SK-N-SH (cell line): ENCODE measurements around the gene ERH. TPM values are rescaled to one million over a fixed set of nuclear protein-coding genes. Genes with fewer than 3 reads are reported as not detected.

Experiments used
- CTCF ChIA-PET: fragments of 300-600, 350-600 bp; formaldehyde crosslinking; extraction: SDS; loops from one replicate; lab custom pipeline; 2021; lab: Yijun Ruan, JAX
- POLR2A ChIA-PET: fragments of 350-600 bp; sonication (Branson Sonifier 250); formaldehyde crosslinking; extraction: SDS; loops from one replicate; lab custom pipeline; 2020; ENCODE audit warnings: antibody characterized with exemption, inconsistent platforms; lab: Yijun Ruan, JAX
- DNase-seq: peaks from one replicate; pipeline ENCODE4 v3.0.0; 2012
- H2AFZ ChIP-seq: fragments of 200-600 bp; sonication (generic); 2 replicates; pipeline ENCODE4 v1.8.1; 2016; ENCODE audit warnings: antibody characterized with exemption, mild to moderate bottlenecking, low read depth
- H3F3A ChIP-seq: fragments of 200-600 bp; sonication (generic); replicated peaks from 2 replicates; pipeline ENCODE3; 2016; ENCODE audit warnings: antibody characterized with exemption, mild to moderate bottlenecking; ENCODE audit not compliant: insufficient read depth
- H3K27ac ChIP-seq, 2 experiments: fragments of 200-500 bp in 1 of 2; fragments of 200-600 bp in 1 of 2; sonication (Bioruptor generic) in 1 of 2; sonication (generic), shearing (Covaris generic) in 1 of 2; 2 replicates each; pipeline versions ENCODE4 v1.5.1 to v1.6.1; 2014 to 2016; ENCODE audit warnings: low read depth in 2 of 2, inconsistent platforms in 1 of 2, low read length in 1 of 2, mild to moderate bottlenecking in 1 of 2, mixed read lengths in 1 of 2
- H3K27me3 ChIP-seq: fragments of 200-600 bp; sonication (generic), shearing (Covaris generic); 2 replicates; pipeline ENCODE4 v1.6.1; 2016; ENCODE audit warnings: mixed run types; ENCODE audit not compliant: insufficient read depth
- H3K36me3 ChIP-seq, 2 experiments: fragments of 200-500 bp in 1 of 2; fragments of 200-600 bp in 1 of 2; sonication (Bioruptor generic) in 1 of 2; sonication (generic) in 1 of 2; replicated peaks in 1 of 2; 2 replicates each; pipeline versions ENCODE3 to v1.5.1; 2014 to 2016; ENCODE audit warnings: low read length in 1 of 2, mild to moderate bottlenecking in 1 of 2; ENCODE audit not compliant: insufficient read depth in 2 of 2, control insufficient read depth in 1 of 2
- H3K4me1 ChIP-seq, 2 experiments: fragments of 200-500 bp in 1 of 2; fragments of 200-600 bp in 1 of 2; sonication (Bioruptor generic) in 1 of 2; sonication (generic), shearing (Covaris generic) in 1 of 2; 2 replicates each; pipeline versions ENCODE4 v1.5.1 to v1.6.1; 2014 to 2016; ENCODE audit warnings: low read depth in 1 of 2, low read length in 1 of 2, mixed run types in 1 of 2; ENCODE audit not compliant: insufficient read depth in 2 of 2, control insufficient read depth in 1 of 2
- H3K4me2 ChIP-seq: fragments of 200-600 bp; sonication (generic), shearing (Covaris generic); 2 replicates; pipeline ENCODE4 v1.6.1; 2017; ENCODE audit warnings: mixed run types
- H3K4me3 ChIP-seq, 2 experiments: fragments of 200-500 bp in 1 of 2; fragments of 200-600 bp in 1 of 2; sonication (Bioruptor generic) in 1 of 2; sonication (generic), shearing (Covaris generic) in 1 of 2; 2 replicates each; pipeline versions ENCODE4 v1.5.1 to v1.8.1; 2014 to 2016; ENCODE audit warnings: low read depth in 2 of 2, inconsistent platforms in 1 of 2, low read length in 1 of 2, mild to moderate bottlenecking in 1 of 2, mixed read lengths in 1 of 2, moderate library complexity in 1 of 2
- H3K79me2 ChIP-seq: fragments of 200-600 bp; sonication (generic); 2 replicates; pipeline ENCODE4 v1.8.1; 2017; ENCODE audit warnings: mild to moderate bottlenecking; ENCODE audit not compliant: insufficient read depth
- H3K9ac ChIP-seq: fragments of 200-600 bp; sonication (generic); 2 replicates; pipeline ENCODE4 v1.6.1; 2017; ENCODE audit warnings: mixed run types
- H3K9me2 ChIP-seq: fragments of 200-600 bp; sonication (generic); 2 replicates; pipeline ENCODE4 v1.6.1; 2017; ENCODE audit warnings: mixed run types
- H3K9me3 ChIP-seq: fragments of 200-600 bp; sonication (generic); 2 replicates; pipeline ENCODE4 v1.6.1; 2017; ENCODE audit warnings: mixed run types, mild to moderate bottlenecking, moderate library complexity
- H4K20me1 ChIP-seq: fragments of 200-600 bp; sonication (generic); 2 replicates; pipeline ENCODE4 v1.6.1; 2017; ENCODE audit warnings: mild to moderate bottlenecking, mixed run types; ENCODE audit not compliant: insufficient read depth
- CTCF ChIP-seq: fragments of 200-600 bp; sonication (generic); IDR thresholded peaks from 2 replicates; pipeline ENCODE4 v1.6.1; 2017; ENCODE audit warnings: antibody characterized with exemption, mild to moderate bottlenecking, moderate library complexity
- EZH2phosphoT487 ChIP-seq: fragments of 200-600 bp; sonication (generic); IDR thresholded peaks from 2 replicates; pipeline ENCODE4 v1.6.1; 2017; ENCODE audit warnings: low read depth, mixed run types, mild to moderate bottlenecking, antibody characterized with exemption, moderate library complexity, borderline replicate concordance
- FOXJ3 ChIP-seq: sonication (generic); formaldehyde crosslinking; IDR thresholded peaks from 2 replicates; pipeline ENCODE4 v1.5.1; 2020; ENCODE audit warnings: mild to moderate bottlenecking, missing genetic modification reagents
- JUND ChIP-seq: IDR thresholded peaks from 2 replicates; pipeline ENCODE4 v1.4.0; 2012
- MXI1 ChIP-seq: IDR thresholded peaks from 2 replicates; pipeline ENCODE4 v1.6.1; 2012; ENCODE audit warnings: mild to moderate bottlenecking, low read depth, low read length, improper control_type of control experiment
- NFIC ChIP-seq: IDR thresholded peaks from 2 replicates; pipeline ENCODE4 v1.4.0; 2012; ENCODE audit warnings: borderline replicate concordance
- RAD21 ChIP-seq: IDR thresholded peaks from 2 replicates; pipeline ENCODE4 v1.6.1; 2012; ENCODE audit warnings: mild to moderate bottlenecking, low read length
- REST ChIP-seq: IDR thresholded peaks from 2 replicates; pipeline ENCODE4 v1.6.1; 2012; ENCODE audit warnings: mild to moderate bottlenecking, low read depth, low read length, moderate library complexity
- SIN3A ChIP-seq: IDR thresholded peaks from 2 replicates; pipeline ENCODE4 v1.6.1; 2012; ENCODE audit warnings: low read depth, mild to moderate bottlenecking, low read length, moderate library complexity, borderline replicate concordance
- SMC3 ChIP-seq: IDR thresholded peaks from 2 replicates; pipeline ENCODE4 v1.6.1; 2012; ENCODE audit warnings: low read depth, low read length, improper control_type of control experiment
- USF1 ChIP-seq: IDR thresholded peaks from 2 replicates; pipeline ENCODE4 v1.4.0; 2012; ENCODE audit warnings: low read depth, borderline replicate concordance
- WGBS: methylation state at CpG from one replicate; pipeline ENCODE4 v1.1.6; 2017; ENCODE audit warnings: low lambda C conversion rate; 5-methylcytosine and 5-hydroxymethylcytosine counted together
- polyA plus RNA-seq, 3 experiments: library from polyadenylated mRNA; depleted of rRNA; stranded (reverse); fragments of >200 nt; gene quantifications; 2 replicates each; pipeline ENCODE4 v1.2.3, GENCODE V29; 2012

ERH gene
- polyA plus RNA-seq, 1 of the 3 experiments (the other 2 are of a cell fraction): 186 TPM

- H3K4me2 ChIP-seq: no peak overlapping the region
- H4K20me1 ChIP-seq: no peaks in the 10 kb centered on the region
- H3K9ac ChIP-seq: no peak overlapping the region
- ChIA-PET CTCF (no interaction called here), POLR2A (no interaction called here)
- H3K4me1 ChIP-seq: no peaks in the 10 kb centered on the region
- H3K9me2 ChIP-seq: no peaks in the 10 kb centered on the region
- no peak overlapping the region for H3K27ac ChIP-seq
- TF ChIP-seq REST: no peak
- no peak for TF ChIP-seq SMC3
- TF ChIP-seq JUND: no peak
- no peak for TF ChIP-seq NFIC
- no peak for TF ChIP-seq MXI1
- TF ChIP-seq SIN3A: no peak
- TF ChIP-seq FOXJ3 (CRISPR knock-in tag): no peak
- no peak for TF ChIP-seq RAD21
- TF ChIP-seq EZH2phosphoT487: no peak
- H3K27me3 ChIP-seq: no peaks in the 10 kb centered on the region
- no peak for DNase-seq
- H2AFZ ChIP-seq: no peak overlapping the region
- H3K36me3 ChIP-seq: peaks cover 19 to 51% of the 10 kb centered on the region in 2 experiments
- H3K4me3 ChIP-seq: no peak overlapping the region
- no peaks in the 10 kb centered on the region for H3K9me3 ChIP-seq
- peaks cover 41% of the 10 kb centered on the region for H3K79me2 ChIP-seq
- H3F3A ChIP-seq: peaks cover 4% of the 10 kb centered on the region
Observed at GRCh38 chr14:69429643-69430042, 31.5 kb upstream of the ERH start.

GRCh38 chr14:69428289-69428998 is 30.3 kb upstream of the ERH start:
- H4K20me1 ChIP-seq: no peaks in the 10 kb centered on the region
- 94% methylated on average over 6 of the region's 6 CpGs for WGBS
- no peak for DNase-seq
- H3K9me2 ChIP-seq: no peaks in the 10 kb centered on the region
- H3K27me3 ChIP-seq: no peaks in the 10 kb centered on the region
- H3K4me2 ChIP-seq: no peak overlapping the region
- no peak overlapping the region for H3K27ac ChIP-seq
- no peak overlapping the region for H3K9ac ChIP-seq
- H2AFZ ChIP-seq: no peak overlapping the region
- H3K79me2 ChIP-seq: peaks cover 32% of the 10 kb centered on the region
- no peak overlapping the region for H3K4me3 ChIP-seq
- H3F3A ChIP-seq: peaks cover 6% of the 10 kb centered on the region
- H3K4me1 ChIP-seq: no peaks in the 10 kb centered on the region
- no peaks in the 10 kb centered on the region for H3K9me3 ChIP-seq
- H3K36me3 ChIP-seq: peaks cover 27 to 53% of the 10 kb centered on the region in 2 experiments
- no peak for TF ChIP-seq CTCF
- no peak for TF ChIP-seq USF1
- ChIA-PET POLR2A (no interaction called here), CTCF (interaction anchor here (1.6 kb wide), 1 partner anchor 67 kb away, joined by 3 read pairs; no protein-coding TSS in a partner anchor)
